A549 (cell line): Measurements from ENCODE around the gene YAF2.

Experiments
- EP300 ChIP-seq, 2 experiments: fragments of >200 bp; sonication (Bioruptor Twin); formaldehyde crosslinking; IDR thresholded peaks; 2 replicates in 1 of 2; 3 replicates in 1 of 2; pipeline ENCODE4 v1.6.1; 2016 to 2017
- HDAC2 ChIP-seq: fragments of 200-600 bp; sonication (generic); IDR thresholded peaks from 2 replicates; pipeline ENCODE4 v1.6.1; 2016
- HOXA7 ChIP-seq: fragments of 250-450 bp; sonication (Bioruptor Pico); IDR thresholded peaks from 2 replicates; pipeline ENCODE4 v1.5.0; 2020; ENCODE audit warnings: mild to moderate bottlenecking, moderate library complexity
- JUN ChIP-seq, 2 experiments: fragments of >200 bp; sonication (Bioruptor Twin); formaldehyde crosslinking; IDR thresholded peaks; 2 replicates in 1 of 2; 3 replicates in 1 of 2; pipeline ENCODE4 v1.6.1; 2016 to 2017
- MAZ ChIP-seq: fragments of 150-350 bp; IDR thresholded peaks from 2 replicates; pipeline ENCODE4 v1.6.1; 2014; ENCODE audit warnings: antibody characterized with exemption, low read depth, low read length, borderline replicate concordance
- POLR2A ChIP-seq: IDR thresholded peaks from 2 replicates; pipeline ENCODE4 v1.6.1; 2012; ENCODE audit warnings: mild to moderate bottlenecking, low read length
- RNF2 ChIP-seq: fragments of 200-600 bp; sonication (generic); IDR thresholded peaks from 2 replicates; pipeline ENCODE4 v1.6.1; 2016; ENCODE audit warnings: low read depth, mild to moderate bottlenecking, antibody characterized with exemption, moderate library complexity, borderline replicate concordance
- SMC3 ChIP-seq: fragments of >200 bp; sonication (Bioruptor Twin); formaldehyde crosslinking; IDR thresholded peaks from 3 replicates; pipeline ENCODE4 v1.6.1; 2018; ENCODE audit warnings: inconsistent platforms
- TF ChIP-seq, protein P1 (sequence below): fragments of 150-350 bp; IDR thresholded peaks from 2 replicates; pipeline ENCODE4 v1.6.1; 2014; ENCODE audit warnings: low read depth, mild to moderate bottlenecking, low read length
- TF ChIP-seq, protein P2 (sequence below): fragments of >200 bp; sonication (Bioruptor Twin); formaldehyde crosslinking; IDR thresholded peaks from 3 replicates; pipeline ENCODE4 v1.5.1; 2016

DNA sequence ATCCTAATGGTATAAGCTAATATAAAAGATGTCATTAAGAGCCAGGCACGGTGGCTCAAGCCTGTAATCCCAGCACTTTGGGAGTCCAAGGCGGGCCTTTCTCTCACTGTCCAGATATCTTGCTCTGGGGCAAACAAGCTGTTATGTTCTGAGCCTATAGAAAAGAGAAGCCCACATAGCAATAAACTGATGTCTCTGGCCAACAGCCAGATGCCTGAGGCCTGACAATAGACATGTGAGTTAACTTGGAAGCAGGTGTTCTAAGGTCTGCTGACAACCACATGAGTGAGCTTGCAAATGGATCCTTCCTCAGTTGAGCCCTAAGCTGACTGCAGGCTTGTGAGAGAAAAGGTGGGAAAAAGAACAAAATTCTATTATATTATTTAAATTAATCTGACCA lies 25.0 kb downstream of the YAF2 start:
- TF ChIP-seq, protein P1, sequence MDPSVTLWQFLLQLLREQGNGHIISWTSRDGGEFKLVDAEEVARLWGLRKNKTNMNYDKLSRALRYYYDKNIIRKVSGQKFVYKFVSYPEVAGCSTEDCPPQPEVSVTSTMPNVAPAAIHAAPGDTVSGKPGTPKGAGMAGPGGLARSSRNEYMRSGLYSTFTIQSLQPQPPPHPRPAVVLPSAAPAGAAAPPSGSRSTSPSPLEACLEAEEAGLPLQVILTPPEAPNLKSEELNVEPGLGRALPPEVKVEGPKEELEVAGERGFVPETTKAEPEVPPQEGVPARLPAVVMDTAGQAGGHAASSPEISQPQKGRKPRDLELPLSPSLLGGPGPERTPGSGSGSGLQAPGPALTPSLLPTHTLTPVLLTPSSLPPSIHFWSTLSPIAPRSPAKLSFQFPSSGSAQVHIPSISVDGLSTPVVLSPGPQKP = no peak
- no peak for TF ChIP-seq MAZ
- TF ChIP-seq, protein P2, sequence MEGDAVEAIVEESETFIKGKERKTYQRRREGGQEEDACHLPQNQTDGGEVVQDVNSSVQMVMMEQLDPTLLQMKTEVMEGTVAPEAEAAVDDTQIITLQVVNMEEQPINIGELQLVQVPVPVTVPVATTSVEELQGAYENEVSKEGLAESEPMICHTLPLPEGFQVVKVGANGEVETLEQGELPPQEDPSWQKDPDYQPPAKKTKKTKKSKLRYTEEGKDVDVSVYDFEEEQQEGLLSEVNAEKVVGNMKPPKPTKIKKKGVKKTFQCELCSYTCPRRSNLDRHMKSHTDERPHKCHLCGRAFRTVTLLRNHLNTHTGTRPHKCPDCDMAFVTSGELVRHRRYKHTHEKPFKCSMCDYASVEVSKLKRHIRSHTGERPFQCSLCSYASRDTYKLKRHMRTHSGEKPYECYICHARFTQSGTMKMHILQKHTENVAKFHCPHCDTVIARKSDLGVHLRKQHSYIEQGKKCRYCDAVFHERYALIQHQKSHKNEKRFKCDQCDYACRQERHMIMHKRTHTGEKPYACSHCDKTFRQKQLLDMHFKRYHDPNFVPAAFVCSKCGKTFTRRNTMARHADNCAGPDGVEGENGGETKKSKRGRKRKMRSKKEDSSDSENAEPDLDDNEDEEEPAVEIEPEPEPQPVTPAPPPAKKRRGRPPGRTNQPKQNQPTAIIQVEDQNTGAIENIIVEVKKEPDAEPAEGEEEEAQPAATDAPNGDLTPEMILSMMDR = no peak
- TF ChIP-seq JUN (IDR thresholded peaks at IDR 0.05) = no peak
- TF ChIP-seq RNF2 = no peak
- TF ChIP-seq SMC3 = no peak
- TF ChIP-seq POLR2A = no peak
- no peak for TF ChIP-seq HOXA7 (CRISPR knock-in tag)
- no peak for TF ChIP-seq EP300 (IDR thresholded peaks at IDR 0.05)
- TF ChIP-seq HDAC2 = no peak
